GM20000 (cell line): Measurements from ENCODE around the gene GRB2.
"Not testable (repeated sequence)": the region's sequence is repeated elsewhere in the genome, so short reads cannot be mapped to it uniquely, and the experiment has no call there.

Source experiments
- DNase-seq: peaks from one replicate; pipeline ENCODE4 v3.0.0; 2012; ENCODE audit warnings: low spot score
- CTCF ChIP-seq: IDR thresholded peaks from 2 replicates; pipeline ENCODE4 v1.5.1; 2012; ENCODE audit warnings: mild to moderate bottlenecking, control low read depth; ENCODE audit errors: extremely low read depth, missing control alignments

Gene GRB2

GRCh38 chr17:75380315-75380714 lies 25.2 kb downstream of the GRB2 start:
- DNase-seq: no peak
- TF ChIP-seq CTCF: no peak

- DNase-seq: not testable (repeated sequence)
Observed at GRCh38 chr17:75379426-75379825, 26.1 kb downstream of the GRB2 start.

GRCh38 chr17:75373280-75373679 lies 32.2 kb downstream of the GRB2 start:
- no peak for TF ChIP-seq CTCF
- no peak for DNase-seq

GRCh38 chr17:75371981-75372380 lies 33.5 kb downstream of the GRB2 start:
- DNase-seq: peak; percentile 41
- no peak for TF ChIP-seq CTCF

GRCh38 chr17:75371339-75371738 lies 34.1 kb downstream of the GRB2 start:
- no peak for DNase-seq
- TF ChIP-seq CTCF: no peak

GRCh38 chr17:75370286-75370915 lies 35.1 kb downstream of the GRB2 start:
- no peak for TF ChIP-seq CTCF
- no peak for DNase-seq

- DNase-seq: not testable (repeated sequence)
Observed at GRCh38 chr17:75367838-75368789, 37.4 kb downstream of the GRB2 start.

- no peak for DNase-seq
- TF ChIP-seq CTCF: no peak
Observed at GRCh38 chr17:75367312-75367711, 38.2 kb downstream of the GRB2 start.
